ENCODE data around the gene PTHLH.

DNA sequence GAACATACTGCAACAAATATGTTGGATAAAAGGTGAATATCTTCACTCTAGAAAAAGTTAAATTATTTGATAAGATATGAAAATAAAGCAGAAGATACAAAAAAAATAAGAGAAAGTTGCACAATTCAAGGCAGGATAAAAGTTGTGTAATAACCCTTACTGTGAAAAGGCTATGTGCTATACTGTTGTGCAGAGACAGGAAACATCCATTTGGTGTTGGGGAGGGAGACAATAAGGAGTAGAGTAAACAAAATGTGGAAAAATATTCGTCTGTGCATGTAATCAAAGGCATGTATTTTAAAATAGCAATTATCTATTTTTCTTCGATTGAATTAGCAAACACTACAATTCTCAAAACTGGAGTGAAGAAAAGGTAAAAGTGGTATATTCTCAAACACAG is 34.8 kb downstream of the PTHLH start:
- no peak for TF ChIP-seq POLR2A (IDR thresholded peaks at IDR 0.05)
- TF ChIP-seq CTCF (IDR thresholded peaks at IDR 0.05) = no peak
